Colon (tissue), 2 donors: ENCODE results near the gene GRAMD1B.
"Not testable (repeated sequence)": the region's sequence is repeated elsewhere in the genome, so short reads cannot be mapped to it uniquely, and the experiment has no call there.

Experiments
- FAIRE-seq: peaks from 2 replicates; lab custom pipeline; 2012; peaks lifted over from hg19 to GRCh38; lab: Jason Lieb, UNC
- donor health status: control.
- donor health status: control.

The GRAMD1B gene

GRCh38 chr11:123443851-123444623 lies 14.0 kb downstream of the GRAMD1B start:
- FAIRE-seq: no peak

GRCh38 chr11:123448823-123449222 lies 18.8 kb downstream of the GRAMD1B start:
- no peak for FAIRE-seq

DNA sequence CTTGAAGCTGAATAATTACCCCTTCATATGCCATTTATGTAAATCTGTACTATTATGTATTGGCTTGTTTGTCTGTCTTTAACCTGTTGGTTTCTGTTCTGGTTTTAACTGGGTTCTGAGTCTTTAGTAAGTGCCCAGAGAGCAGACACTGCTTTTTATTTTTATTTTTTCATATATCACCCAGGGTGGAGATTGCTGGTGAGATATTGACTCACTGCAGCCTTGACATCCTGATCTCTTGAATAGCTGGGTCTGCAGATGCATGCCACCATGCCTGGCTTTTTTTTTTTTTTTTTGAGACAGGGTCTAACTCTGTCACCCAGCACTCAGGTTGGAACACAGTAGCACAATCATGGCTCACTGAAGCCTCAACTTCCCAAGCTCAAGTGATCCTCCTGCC lies 19.4 kb downstream of the GRAMD1B start:
- FAIRE-seq: no peak

GRCh38 chr11:123450623-123451022 lies 20.6 kb downstream of the GRAMD1B start:
- FAIRE-seq: no peak

DNA sequence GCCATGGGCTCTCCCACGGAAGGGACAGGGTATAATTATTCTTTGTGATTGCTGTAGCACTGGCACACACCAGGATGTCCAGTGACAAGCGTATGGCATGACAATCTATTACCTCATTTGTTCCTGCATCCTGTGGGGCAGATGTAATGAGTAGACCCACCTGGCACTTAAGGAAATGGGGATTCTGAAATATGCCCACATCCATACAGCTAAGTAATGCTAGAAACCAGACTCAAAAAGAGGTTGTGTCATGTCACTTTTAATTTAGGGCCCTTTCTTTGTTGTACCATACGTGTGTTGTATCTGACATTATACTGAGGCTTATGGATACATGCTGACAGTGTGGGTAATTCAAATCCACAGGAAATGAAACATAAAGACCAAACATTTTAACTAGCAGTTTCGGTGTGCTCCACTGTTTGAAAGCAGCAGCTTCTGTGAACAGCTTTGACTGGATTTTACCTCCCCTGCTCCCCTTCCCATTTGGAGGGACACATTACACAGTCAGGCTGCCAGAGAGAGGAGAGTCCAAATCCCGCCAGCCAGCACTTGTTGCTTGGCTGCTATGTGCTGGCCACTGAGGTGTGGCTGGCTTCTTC lies 21.2 kb downstream of the GRAMD1B start:
- no peak for FAIRE-seq

- no peak for FAIRE-seq
Measured at GRCh38 chr11:123452794-123453193, 22.7 kb downstream of the GRAMD1B start.

DNA sequence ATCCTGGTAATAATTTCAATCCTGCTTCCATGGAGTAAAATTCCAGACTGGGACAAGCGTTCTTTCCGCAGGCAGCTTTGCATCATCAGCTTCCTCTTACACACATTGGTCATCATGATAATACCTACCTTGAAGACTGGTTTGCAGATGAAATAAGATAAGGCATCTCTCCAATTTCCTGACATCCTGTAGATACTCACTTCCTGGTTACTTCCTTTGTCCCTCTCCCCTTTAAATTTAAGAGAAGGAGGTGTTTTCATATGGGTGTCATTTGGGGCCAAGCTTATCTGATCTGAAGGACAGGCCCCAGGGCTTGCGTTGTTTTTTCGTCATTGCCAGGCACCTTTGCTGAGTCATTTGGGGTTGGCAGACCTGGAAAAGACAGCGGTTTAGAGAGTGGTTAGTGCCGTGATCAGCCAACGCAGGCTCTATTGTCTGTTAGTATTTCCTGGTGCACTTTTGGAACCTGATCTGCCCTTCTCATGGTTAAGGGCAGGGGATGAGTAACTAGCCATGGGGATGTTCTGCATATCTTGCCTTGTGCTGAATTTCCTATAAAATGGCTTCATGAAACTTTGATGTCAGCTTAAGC lies 24.1 kb downstream of the GRAMD1B start:
- no peak for FAIRE-seq

GRCh38 chr11:123454796-123455195 lies 24.7 kb downstream of the GRAMD1B start:
- FAIRE-seq: no peak

GRCh38 chr11:123456448-123456847 lies 26.4 kb downstream of the GRAMD1B start:
- not testable (repeated sequence) for FAIRE-seq

DNA sequence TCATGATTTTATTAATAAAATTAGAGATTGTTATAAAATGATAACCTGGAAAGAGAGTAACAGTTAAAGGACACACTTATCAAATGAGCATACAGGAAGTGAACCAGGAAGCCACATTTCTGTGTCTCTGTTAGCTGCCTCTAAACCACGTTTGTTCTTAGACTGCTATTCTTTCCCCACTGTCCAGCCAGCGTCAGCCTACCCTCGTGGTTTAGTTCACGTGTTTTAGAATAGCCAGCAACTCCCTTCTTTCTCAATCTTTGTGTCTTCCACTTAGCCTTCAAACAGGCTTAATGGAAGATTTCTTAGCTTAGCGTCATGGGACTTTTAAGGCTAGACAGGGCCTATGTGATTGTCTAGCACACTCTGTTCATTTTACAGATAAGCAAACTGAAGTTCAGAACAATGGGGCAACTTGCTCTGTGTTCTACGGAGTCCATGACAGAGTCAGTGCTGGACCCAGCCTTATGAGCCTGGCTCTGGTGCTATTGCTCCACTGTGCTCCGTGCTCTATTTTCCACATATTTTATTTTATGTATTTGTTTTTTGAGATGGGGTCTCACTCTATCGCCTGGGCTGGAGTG lies 27.2 kb downstream of the GRAMD1B start:
- no peak for FAIRE-seq

DNA sequence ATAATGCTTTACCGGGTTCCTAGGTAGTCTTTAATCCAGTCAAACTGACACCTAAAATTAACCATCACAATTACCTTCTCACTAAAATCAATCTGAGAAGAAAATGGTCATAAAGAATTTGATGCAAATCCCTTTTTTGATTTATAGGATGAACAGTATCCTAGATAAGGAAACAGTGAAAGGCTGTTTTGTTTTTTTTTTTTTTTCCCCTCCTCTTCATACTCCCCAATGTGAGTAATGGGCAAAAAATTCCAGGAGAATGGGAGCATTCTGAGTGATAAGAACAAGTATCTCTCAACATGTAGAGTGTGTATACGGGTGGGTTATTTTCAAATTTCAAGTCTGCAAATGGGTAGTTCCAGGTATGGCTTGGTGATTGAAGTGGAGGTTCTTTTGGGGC lies 28.4 kb downstream of the GRAMD1B start:
- FAIRE-seq: no peak

GRCh38 chr11:123460012-123460700 lies 30.1 kb downstream of the GRAMD1B start:
- no peak for FAIRE-seq

GRCh38 chr11:123461164-123461563 lies 31.1 kb downstream of the GRAMD1B start:
- no peak for FAIRE-seq

DNA sequence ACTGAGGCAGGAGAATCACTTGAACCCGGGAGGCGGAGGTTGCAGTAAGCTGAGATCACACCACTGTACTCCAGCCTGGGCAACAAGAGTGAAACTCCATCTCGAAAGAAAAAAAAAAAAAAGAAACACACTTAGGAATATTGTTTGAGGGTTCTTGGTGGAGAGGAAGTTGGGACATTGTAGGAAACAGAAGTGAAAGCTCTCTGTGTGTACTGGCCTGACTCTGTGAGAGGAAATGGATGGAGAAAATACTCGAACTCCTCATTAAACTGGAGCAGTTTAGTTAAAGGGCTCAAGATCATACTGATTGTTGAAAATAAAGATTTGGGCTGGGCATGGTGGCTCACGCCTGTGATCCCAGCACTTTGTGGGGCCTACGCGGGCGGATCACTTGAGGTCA lies 35.6 kb downstream of the GRAMD1B start:
- not testable (repeated sequence) for FAIRE-seq

DNA sequence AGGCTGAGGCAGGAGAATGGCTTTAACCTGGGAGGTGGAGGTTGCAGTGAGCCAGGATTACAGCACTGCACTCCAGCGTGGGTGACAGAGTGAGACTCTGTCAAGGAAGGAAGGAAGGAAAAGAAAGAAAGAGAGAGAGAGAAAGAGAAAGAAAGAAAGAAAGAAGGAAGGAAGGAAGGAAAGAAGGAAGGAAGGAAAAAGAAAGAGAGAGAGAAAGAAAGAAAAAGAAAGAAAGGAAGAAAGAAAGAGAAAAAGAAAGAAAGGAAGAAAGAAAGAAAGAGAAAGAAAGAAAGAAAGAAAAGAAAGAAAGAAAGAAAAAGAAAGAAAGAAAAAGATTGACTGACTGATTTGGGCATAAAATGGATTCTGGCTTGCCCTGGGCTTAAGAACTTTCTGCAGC lies 36.1 kb downstream of the GRAMD1B start:
- not testable (repeated sequence) for FAIRE-seq

DNA sequence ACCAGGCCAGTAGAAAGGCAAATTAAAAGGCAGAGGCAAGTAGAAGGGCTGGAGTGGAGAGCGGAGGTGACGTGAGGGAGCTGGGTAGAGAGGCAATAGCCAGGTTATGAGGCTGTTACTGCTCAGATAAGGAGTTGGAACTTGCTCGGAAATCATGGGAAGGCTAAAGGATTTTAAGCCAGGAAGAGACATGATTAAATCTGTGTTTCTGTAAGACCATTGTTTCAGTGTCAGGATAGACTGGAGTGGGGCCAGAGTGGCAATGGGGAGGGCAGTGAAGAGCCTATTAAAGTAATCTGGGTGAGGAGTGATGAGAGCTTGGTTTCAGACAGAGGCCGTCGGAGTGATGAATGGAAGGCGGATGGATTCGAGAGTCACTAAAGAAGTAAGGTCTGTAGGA lies 39.0 kb downstream of the GRAMD1B start:
- no peak for FAIRE-seq

- no peak for FAIRE-seq
Measured at GRCh38 chr11:123469586-123469985, 39.5 kb downstream of the GRAMD1B start.

GRCh38 chr11:123470842-123471241 lies 40.8 kb downstream of the GRAMD1B start:
- no peak for FAIRE-seq

GRCh38 chr11:123472236-123472935 lies 42.3 kb downstream of the GRAMD1B start:
- FAIRE-seq: no peak

- FAIRE-seq: no peak
Measured at GRCh38 chr11:123473941-123474677, 44.0 kb downstream of the GRAMD1B start.

GRCh38 chr11:123474994-123475393 lies 44.9 kb downstream of the GRAMD1B start:
- FAIRE-seq: no peak
